ENCODE measurements around the gene ELMOD3. TPM values are rescaled to one million over a fixed set of nuclear protein-coding genes. Genes with fewer than 3 reads are reported as not detected.

Gene ELMOD3
- total and polyA plus RNA-seq, 9 of the 15 experiments (the other 6 are each of a cell fraction or from before 2014, with no cell fraction given) = 2.7 to 18.7 (median 11.6) TPM

DNA sequence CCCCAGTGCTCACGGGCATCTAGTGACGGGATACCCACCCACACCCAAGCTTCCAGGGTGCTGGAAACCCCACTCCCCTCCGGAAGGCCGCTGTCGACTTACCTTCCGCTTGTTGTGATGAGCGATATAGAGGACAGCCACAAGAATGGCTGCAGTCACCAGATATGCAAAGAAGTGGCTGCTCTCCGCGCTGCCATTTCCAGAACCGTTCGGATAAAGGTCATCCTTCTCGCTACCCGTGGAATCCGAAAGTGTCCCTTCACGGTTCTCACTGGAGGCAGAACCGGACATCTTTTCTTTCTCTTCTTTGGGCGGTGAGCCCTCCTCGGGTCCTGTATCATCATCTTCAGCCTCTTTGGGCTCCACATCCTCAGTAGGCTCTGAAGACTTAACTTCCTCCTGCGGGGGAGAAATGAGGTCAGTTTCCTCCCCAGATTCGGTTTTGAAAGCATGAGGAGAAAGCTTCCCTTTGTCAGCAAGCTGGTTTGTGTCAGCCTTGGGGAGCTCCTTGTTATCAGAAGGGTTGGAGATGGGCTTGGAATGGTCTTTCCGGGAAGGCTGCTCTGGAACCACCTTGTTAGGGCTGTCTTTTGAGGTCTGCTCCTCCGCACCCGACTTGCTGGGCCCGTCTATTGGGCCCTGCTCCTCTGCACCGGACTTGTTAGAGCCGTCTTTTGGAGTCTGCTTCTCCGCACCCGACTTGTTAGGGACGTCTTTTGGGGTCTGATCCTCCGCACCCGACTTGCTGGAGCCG, 28.0 kb upstream of the ELMOD3 start (continued):
- TF ChIP-seq CEBPZ (IDR thresholded peaks at IDR 0.05; ENCODE audit: borderline replicate concordance, low read depth, low read length) = no peak
- no peak for TF ChIP-seq ADNP (tag; IDR thresholded peaks at IDR 0.05)
- TF ChIP-seq TCF3 (CRISPR knock-in tag; IDR thresholded peaks at IDR 0.05) = peak; percentile 81
- TF ChIP-seq MAZ (CRISPR knock-in tag; conservative IDR thresholded peaks at IDR 0.05 in 1 of 2, IDR thresholded peaks at IDR 0.05 in 1 of 2) = peak in 1 of 2 experiments; percentile 24; a peak in 1 of 4 replicates
- no peak for TF ChIP-seq SMARCB1 (IDR thresholded peaks at IDR 0.05; ENCODE audit: insufficient read length, low read depth)
- TF ChIP-seq BCL6 (CRISPR knock-in tag; IDR thresholded peaks at IDR 0.05) = no peak
- TF ChIP-seq, protein P1, sequence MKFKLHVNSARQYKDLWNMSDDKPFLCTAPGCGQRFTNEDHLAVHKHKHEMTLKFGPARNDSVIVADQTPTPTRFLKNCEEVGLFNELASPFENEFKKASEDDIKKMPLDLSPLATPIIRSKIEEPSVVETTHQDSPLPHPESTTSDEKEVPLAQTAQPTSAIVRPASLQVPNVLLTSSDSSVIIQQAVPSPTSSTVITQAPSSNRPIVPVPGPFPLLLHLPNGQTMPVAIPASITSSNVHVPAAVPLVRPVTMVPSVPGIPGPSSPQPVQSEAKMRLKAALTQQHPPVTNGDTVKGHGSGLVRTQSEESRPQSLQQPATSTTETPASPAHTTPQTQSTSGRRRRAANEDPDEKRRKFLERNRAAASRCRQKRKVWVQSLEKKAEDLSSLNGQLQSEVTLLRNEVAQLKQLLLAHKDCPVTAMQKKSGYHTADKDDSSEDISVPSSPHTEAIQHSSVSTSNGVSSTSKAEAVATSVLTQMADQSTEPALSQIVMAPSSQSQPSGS (CRISPR knock-in tag; IDR thresholded peaks at IDR 0.05) = no peak
- TF ChIP-seq NFRKB (IDR thresholded peaks at IDR 0.05; ENCODE audit: low read depth) = no peak
- no peak for TF ChIP-seq ZNF12 (CRISPR knock-in tag; IDR thresholded peaks at IDR 0.05)
- TF ChIP-seq ZNF175 (CRISPR knock-in tag; IDR thresholded peaks at IDR 0.05; ENCODE audit: low read depth) = no peak
- no peak for TF ChIP-seq RREB1 (CRISPR knock-in tag; IDR thresholded peaks at IDR 0.05)
- TF ChIP-seq ZNF696 (CRISPR knock-in tag; conservative IDR thresholded peaks at IDR 0.05) = no peak
- no peak for TF ChIP-seq SNAPC5 (CRISPR knock-in tag; IDR thresholded peaks at IDR 0.05)
- TF ChIP-seq CREB1 (IDR thresholded peaks at IDR 0.05) = no peak
- no peak for TF ChIP-seq CREB1 (CRISPR knock-in tag; IDR thresholded peaks at IDR 0.05)

Measured in K562 (cell line).